GM18873 (cell line): ENCODE data around the gene LAMA5.
"Not testable (repeated sequence)": the region's sequence is repeated elsewhere in the genome, so short reads cannot be mapped to it uniquely, and the experiment has no call there.

Source experiments
- ATAC-seq: cut with Tn5 transposase; IDR thresholded peaks from one replicate; pipeline ENCODE4 v1.9.1; 2021; ENCODE audit warnings: mild to moderate bottlenecking, moderate library complexity, moderate number of reproducible peaks; ENCODE audit not compliant: unreplicated experiment, low FRiP score

Gene LAMA5

GRCh38 chr20:62373631-62374179 lies 6.6 kb upstream of the LAMA5 start:
- not testable (repeated sequence) for ATAC-seq

GRCh38 chr20:62372042-62372993 lies 5.2 kb upstream of the LAMA5 start:
- ATAC-seq, result no peak

- ATAC-seq, result no peak
Observed at GRCh38 chr20:62371588-62372041, 4.5 kb upstream of the LAMA5 start.

- no peak for ATAC-seq
Observed at GRCh38 chr20:62370807-62371587, 3.9 kb upstream of the LAMA5 start.

- ATAC-seq, result no peak
Observed at GRCh38 chr20:62370115-62370806, 3.1 kb upstream of the LAMA5 start.

GRCh38 chr20:62369815-62370114 lies 2.7 kb upstream of the LAMA5 start:
- ATAC-seq, result no peak

GRCh38 chr20:62368976-62369814 lies 2.1 kb upstream of the LAMA5 start:
- ATAC-seq, result no peak

- ATAC-seq, result no peak
Observed at GRCh38 chr20:62368392-62368975, 1.4 kb upstream of the LAMA5 start.

- ATAC-seq, result no peak
Observed at GRCh38 chr20:62367633-62368391, 700 bp upstream of the LAMA5 start.

GRCh38 chr20:62366370-62367135 lies 559 bp downstream of the LAMA5 start:
- no peak for ATAC-seq

- no peak for ATAC-seq
Observed at GRCh38 chr20:62365814-62366369, 1.2 kb downstream of the LAMA5 start.

GRCh38 chr20:62364911-62365736 lies 2.0 kb downstream of the LAMA5 start:
- no peak for ATAC-seq

GRCh38 chr20:62363920-62364851 lies 2.9 kb downstream of the LAMA5 start:
- no peak for ATAC-seq

GRCh38 chr20:62362991-62363919 lies 3.9 kb downstream of the LAMA5 start:
- ATAC-seq, result no peak

- ATAC-seq, result no peak
Observed at GRCh38 chr20:62362590-62362940, 4.5 kb downstream of the LAMA5 start.
